GM21619 (cell line): ENCODE results near the gene RNF115.

Experiments used
- ATAC-seq: cut with Tn5 transposase; IDR thresholded peaks from one replicate; pipeline ENCODE4 v1.9.1; 2021; ENCODE audit not compliant: unreplicated experiment

Gene RNF115

DNA sequence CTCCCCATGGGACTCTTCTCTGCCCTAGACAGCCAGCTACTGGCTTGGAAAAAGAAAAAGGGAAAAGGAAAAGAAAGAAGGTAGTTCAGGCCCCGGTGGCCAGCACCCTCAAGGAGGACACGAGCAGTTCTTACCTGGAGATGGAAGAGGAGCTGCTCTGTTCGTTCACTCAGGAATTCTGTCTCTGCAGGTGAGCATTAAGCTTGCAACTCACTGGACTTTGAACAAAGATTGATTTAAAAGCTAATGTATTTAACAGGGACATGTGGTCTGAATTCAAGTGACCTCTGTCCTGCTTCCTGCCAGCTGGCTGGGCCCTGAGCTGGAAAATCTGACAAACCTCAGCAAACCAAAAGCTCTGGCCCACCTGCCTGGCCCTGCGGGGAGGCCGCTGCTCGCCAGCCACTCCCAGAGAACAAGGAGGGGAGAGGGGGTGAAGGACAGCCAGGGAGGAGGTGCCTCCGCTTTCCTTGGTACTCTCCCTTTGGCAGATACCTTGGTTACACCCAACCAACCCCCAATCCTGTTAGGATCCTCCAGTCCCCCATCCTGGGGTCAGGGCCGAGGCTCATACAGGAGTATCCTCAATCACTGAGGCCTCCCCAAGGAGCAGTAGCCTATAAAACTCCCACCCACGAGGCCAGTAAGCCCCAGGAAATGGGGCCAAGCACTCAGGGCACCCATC is 116.6 kb downstream of the RNF115 start, which contains the start of gene PDZK1:
Gene PDZK1, minus strand, starts transcription at position 186 of the 685 bp plus-strand sequence. CDS start 19,347 bp downstream, outside the sequence.
- no peak for ATAC-seq

GRCh38 chr1:145706086-145706664 is 117.7 kb downstream of the RNF115 start:
- no peak for ATAC-seq

GRCh38 chr1:145705622-145706021 is 118.3 kb downstream of the RNF115 start:
- ATAC-seq, result no peak

DNA sequence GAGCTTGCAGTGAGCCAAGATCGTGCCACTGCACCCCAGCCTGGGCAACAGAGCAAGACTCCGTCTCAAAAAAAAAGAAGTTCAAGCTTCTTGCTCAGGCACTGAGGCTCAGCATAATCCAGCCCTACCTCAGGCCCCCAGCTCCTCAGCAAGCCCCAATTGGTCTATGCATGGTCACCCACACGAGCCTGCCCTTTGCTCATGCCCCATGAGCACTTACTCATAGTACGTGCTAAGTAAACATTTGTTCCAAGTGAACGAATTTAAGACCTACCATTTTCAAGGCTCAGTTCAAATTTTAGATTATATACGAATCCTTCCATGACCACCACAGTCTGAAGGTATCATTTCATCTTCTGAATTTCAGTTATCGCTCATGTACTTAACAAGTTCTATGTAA is 121.1 kb downstream of the RNF115 start:
- no peak for ATAC-seq

GRCh38 chr1:145702052-145702451 is 121.8 kb downstream of the RNF115 start:
- ATAC-seq, result no peak

- ATAC-seq, result no peak
Observed at GRCh38 chr1:145701306-145701862, 122.5 kb downstream of the RNF115 start.

- no peak for ATAC-seq
Observed at GRCh38 chr1:145696630-145696960, 127.3 kb downstream of the RNF115 start.

DNA sequence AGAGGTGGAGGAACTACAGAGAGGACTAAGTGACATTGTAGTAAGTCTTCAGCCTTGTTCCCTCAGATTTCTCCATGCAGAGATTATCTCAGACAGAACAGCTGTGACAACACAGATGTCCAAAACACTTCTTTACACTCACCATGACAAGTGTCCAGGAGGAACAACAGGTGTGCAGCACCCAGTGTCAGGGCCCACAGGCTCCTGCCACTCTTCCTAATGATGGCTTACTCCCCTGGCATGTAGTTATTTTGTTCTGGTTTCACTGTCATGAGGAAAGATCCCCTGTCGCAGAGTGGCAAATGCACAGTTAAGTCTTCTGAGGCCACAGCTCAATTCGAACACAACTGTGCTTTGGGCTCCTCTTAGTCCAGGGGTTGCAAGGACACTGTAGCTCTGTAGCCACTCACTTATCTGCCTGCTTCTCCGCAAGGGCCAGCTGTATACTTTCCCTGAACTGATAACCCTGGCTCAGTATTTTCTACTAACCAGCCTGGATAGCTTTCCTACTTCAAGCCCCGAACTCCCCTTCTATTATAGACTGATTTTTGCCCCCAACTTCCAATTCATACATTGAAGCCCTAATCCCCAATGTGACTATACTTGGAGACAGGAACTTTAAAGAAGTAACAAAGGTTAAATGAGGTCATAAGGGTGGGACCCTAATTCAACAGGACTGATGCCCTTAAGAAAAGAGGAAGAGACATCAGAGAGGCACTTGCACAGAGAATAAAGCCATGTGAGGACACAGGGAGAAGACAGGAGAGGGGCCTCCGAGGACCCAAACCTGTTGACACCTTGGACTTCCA is 127.9 kb downstream of the RNF115 start:
- no peak for ATAC-seq

GRCh38 chr1:145692785-145693443 is 131.0 kb downstream of the RNF115 start:
- no peak for ATAC-seq

GRCh38 chr1:145690587-145691558 is 133.0 kb downstream of the RNF115 start:
- peak; percentile 74 for ATAC-seq

DNA sequence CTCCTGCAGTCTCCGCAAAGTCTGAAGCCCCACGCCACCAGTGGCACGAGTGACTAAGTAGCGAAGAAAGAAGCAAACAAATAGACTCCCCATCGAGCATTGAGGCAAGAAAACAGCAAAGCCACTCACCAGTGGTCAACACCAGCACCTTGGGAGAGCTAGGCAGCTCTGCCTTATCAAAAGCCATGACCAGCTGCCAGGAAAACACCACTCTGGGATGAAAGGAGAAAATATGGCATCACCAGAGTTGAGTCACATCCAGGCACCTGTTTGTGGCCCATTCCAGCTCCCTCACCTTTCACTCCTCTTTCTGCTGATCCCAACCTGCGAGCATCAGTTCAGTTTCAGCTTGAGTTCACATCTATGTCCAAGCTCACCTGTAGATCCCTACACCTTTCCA is 134.0 kb downstream of the RNF115 start:
- ATAC-seq, result no peak

- no peak for ATAC-seq
Observed at GRCh38 chr1:145688924-145689323, 135.0 kb downstream of the RNF115 start.
